SK-N-MC (cell line): Measurements from ENCODE around the gene CR1L.
"Not testable (repeated sequence)": the region's sequence is repeated elsewhere in the genome, so short reads cannot be mapped to it uniquely, and the experiment has no call there.

ENCODE experiments used
- EZH2 ChIP-seq: fragments of 200-600 bp; sonication (generic); IDR thresholded peaks from one replicate; pipeline ENCODE4 v1.6.1; 2017; ENCODE audit warnings: antibody characterized with exemption
- POLR2AphosphoS5 ChIP-seq: IDR thresholded peaks from 2 replicates; pipeline ENCODE4 v1.6.1; 2012; ENCODE audit warnings: mild to moderate bottlenecking, low read depth, low read length, borderline replicate concordance

GRCh38 chr1:207770514-207770913 is 125.6 kb downstream of the CR1L start:
- not testable (repeated sequence) for TF ChIP-seq EZH2, POLR2AphosphoS5
